Lung (tissue), 12 donors: Measurements from ENCODE around the gene MAP2K7. TPM values are rescaled to one million over a fixed set of nuclear protein-coding genes. Genes with fewer than 3 reads are reported as not detected.
A peak's percentile ranks its signal among the peaks of the same experiment; 100 is the strongest.
"Not testable (repeated sequence)": the region's sequence is repeated elsewhere in the genome, so short reads cannot be mapped to it uniquely, and the experiment has no call there.

ENCODE experiments used
- ATAC-seq: fragments of 200-7000 bp; cut with Tn5 transposase; one replicate; pipeline ENCODE4 v1.9.1; 2020; ENCODE audit warnings: moderate number of reproducible peaks; ENCODE audit not compliant: insufficient read depth, low FRiP score
- DNase-seq, 3 donors: peaks; one replicate each; pipeline ENCODE4 v3.0.0-alpha.2; 2013 to 2017
- H3K27ac ChIP-seq, 2 donors: one replicate each; pipeline ENCODE4 v1.5.1; 2013; ENCODE audit warnings: mild to moderate bottlenecking in 2 of 2, moderate library complexity in 2 of 2, control low read depth in 1 of 2, inconsistent platforms in 1 of 2, low read depth in 1 of 2, low read length in 1 of 2
- H3K27me3 ChIP-seq, 3 donors: one replicate each; pipeline ENCODE4 v1.5.1; 2013; ENCODE audit warnings: low read length in 2 of 3; ENCODE audit not compliant: control insufficient read depth in 3 of 3, insufficient read depth in 3 of 3
- H3K36me3 ChIP-seq, 4 donors: one replicate each; pipeline ENCODE4 v1.5.1; 2013; ENCODE audit warnings: low read length in 4 of 4, mild to moderate bottlenecking in 1 of 4, moderate library complexity in 1 of 4; ENCODE audit not compliant: control insufficient read depth in 4 of 4, insufficient read depth in 4 of 4
- H3K4me1 ChIP-seq, 5 donors: one replicate each; pipeline ENCODE4 v1.5.1; 2013; ENCODE audit warnings: low read length in 5 of 5, mild to moderate bottlenecking in 2 of 5, moderate library complexity in 1 of 5; ENCODE audit not compliant: control insufficient read depth in 5 of 5, insufficient read depth in 5 of 5
- H3K4me3 ChIP-seq: one replicate; pipeline ENCODE4 v1.5.1; 2013; ENCODE audit warnings: mild to moderate bottlenecking, control low read depth, moderate library complexity
- H3K9ac ChIP-seq, 2 donors: one replicate each; pipeline ENCODE4 v1.5.1; 2013; ENCODE audit warnings: low read length in 2 of 2, control low read depth in 1 of 2; ENCODE audit not compliant: insufficient read depth in 1 of 2
- H3K9me3 ChIP-seq, 4 donors: one replicate each; pipeline ENCODE4 v1.5.1; 2013; ENCODE audit warnings: low read length in 3 of 4, mild to moderate bottlenecking in 1 of 4, moderate library complexity in 1 of 4; ENCODE audit not compliant: control insufficient read depth in 4 of 4, insufficient read depth in 3 of 4
- CTCF ChIP-seq: IDR thresholded peaks from 2 replicates; pipeline ENCODE4 v1.5.1; 2012; ENCODE audit warnings: mild to moderate bottlenecking; ENCODE audit errors: control extremely low read depth, extremely low read depth
- WGBS, 2 donors: extraction: QIAGEN DNeasy Blood & Tissue Kit; methylation state at CpG; one replicate each; pipeline ENCODE4 v1.1.7; 2013; 5-methylcytosine and 5-hydroxymethylcytosine counted together
- polyA plus RNA-seq, 2 donors: library from polyadenylated mRNA; stranded (reverse); fragments of 200-250 nt; gene quantifications; one replicate each; pipeline ENCODE4 v1.2.1, GENCODE V29; 2013
- total RNA-seq, 2 donors: library from RNA; depleted of rRNA in 1 of 2; stranded (reverse); fragments of >200 nt in 1 of 2; gene quantifications; one replicate each; pipeline ENCODE4 v1.2.1, GENCODE V29; 2014 to 2021
- donor health status: control.
- donor health status: control.
- donor health status: Bipolar disorder and iron deficiency.
- donor health status: healthy.
- donor health status: DM: yes; HTN: yes; CAD: no.

The MAP2K7 gene
- total and polyA plus RNA-seq, 4 donors, result 17.8 to 41.7 (median 23.4) TPM

- H3K9ac ChIP-seq, result no peak overlapping the region
- peaks cover 0 to 33% (median 12%) of the 10 kb centered on the region in 5 donors for H3K4me1 ChIP-seq
- TF ChIP-seq CTCF, result no peak
- H3K27ac ChIP-seq, result peak overlapping the region in 1 of 2 donors; percentile 47
- no peak overlapping the region for H3K4me3 ChIP-seq
- peaks cover 0 to 12% (median 0%) of the 10 kb centered on the region in 4 donors for H3K9me3 ChIP-seq
- peaks cover 2 to 13% (median 4%) of the 10 kb centered on the region in 4 donors for H3K36me3 ChIP-seq
- no peak for DNase-seq
- ATAC-seq, result no peak
- peaks cover 0 to 44% (median 28%) of the 10 kb centered on the region in 3 donors for H3K27me3 ChIP-seq
- WGBS, 2 donors, result 7 to 8% methylated on average over 12 of the region's 12 CpGs
Measured at GRCh38 chr19:7916955-7917266, 13.2 kb downstream of the MAP2K7 start.

- Histone ChIP-seq H3K27ac (peak overlapping the region in 1 of 2 donors; percentile 47), H3K4me3 (no peak overlapping the region), H3K4me1 (peaks cover 0 to 33% (median 12%) of the 10 kb centered on the region in 5 donors), H3K9ac (no peak overlapping the region), H3K36me3 (peaks cover 0 to 14% (median 6%) of the 10 kb centered on the region in 4 donors), H3K9me3 (peaks cover 0 to 9% (median 0%) of the 10 kb centered on the region in 4 donors), H3K27me3 (peaks cover 0 to 44% (median 28%) of the 10 kb centered on the region in 3 donors)
- ATAC-seq (no peak), DNase-seq (peak; percentile 52 to 70 (median 60))
- WGBS, 2 donors, result 1 to 2% methylated on average over 59 to 71 of the region's 71 CpGs
- no peak for TF ChIP-seq CTCF
Measured at GRCh38 chr19:7917267-7918061, 13.8 kb downstream of the MAP2K7 start.

GRCh38 chr19:7918062-7918614, 14.5 kb downstream of the MAP2K7 start:
- H3K9me3 ChIP-seq, H3K4me3 ChIP-seq, DNase-seq, ATAC-seq, H3K9ac ChIP-seq: not testable (repeated sequence)
- Histone ChIP-seq H3K27me3 (peaks cover 0 to 44% (median 28%) of the 10 kb centered on the region in 3 donors), H3K27ac (peak overlapping the region in 1 of 2 donors; percentile 47), H3K36me3 (peaks cover 0 to 15% (median 8%) of the 10 kb centered on the region in 4 donors), H3K4me1 (peaks cover 0 to 33% (median 12%) of the 10 kb centered on the region in 5 donors)
- 27 to 29% methylated on average over 27 to 29 of the region's 29 CpGs for WGBS, 2 donors
